Gastrocnemius medialis (tissue), 4 donors: Measurements from ENCODE around the gene PSMG4.

Experiments used
- CTCF ChIP-seq, 5 experiments: fragments of 450-650 bp in 3 of 5; fragments of 200-600 bp in 2 of 5; sonication (generic) in 2 of 5; IDR thresholded peaks in 4 of 5; conservative IDR thresholded peaks in 1 of 5; 1 replicate in 4 of 5; 2 replicates in 1 of 5; pipeline ENCODE4 v1.5.1; 2016 to 2019; ENCODE audit warnings: antibody characterized with exemption in 5 of 5, mild to moderate bottlenecking in 3 of 5, moderate library complexity in 3 of 5
- POLR2A ChIP-seq, 2 donors: fragments of 450-650 bp; IDR thresholded peaks; one replicate each; pipeline ENCODE4 v1.6.1; 2017; ENCODE audit warnings: antibody characterized with exemption in 2 of 2, mild to moderate bottlenecking in 2 of 2, moderate library complexity in 2 of 2

GRCh38 chr6:3260296-3260695 lies 1.5 kb downstream of the PSMG4 start:
- TF ChIP-seq CTCF (IDR thresholded peaks at IDR 0.05 in 4 of 5, conservative IDR thresholded peaks at IDR 0.05 in 1 of 5) (no peak), POLR2A (IDR thresholded peaks at IDR 0.05) (no peak)
